COLO829 (cell line): Measurements from ENCODE around the gene COMMD10.
"Not testable (repeated sequence)": the region's sequence is repeated elsewhere in the genome, so short reads cannot be mapped to it uniquely, and the experiment has no call there.

Source experiments
- DNase-seq: peaks from one replicate; pipeline ENCODE4 v3.0.0; 2012; ENCODE audit warnings: low spot score

COMMD10 gene

DNA sequence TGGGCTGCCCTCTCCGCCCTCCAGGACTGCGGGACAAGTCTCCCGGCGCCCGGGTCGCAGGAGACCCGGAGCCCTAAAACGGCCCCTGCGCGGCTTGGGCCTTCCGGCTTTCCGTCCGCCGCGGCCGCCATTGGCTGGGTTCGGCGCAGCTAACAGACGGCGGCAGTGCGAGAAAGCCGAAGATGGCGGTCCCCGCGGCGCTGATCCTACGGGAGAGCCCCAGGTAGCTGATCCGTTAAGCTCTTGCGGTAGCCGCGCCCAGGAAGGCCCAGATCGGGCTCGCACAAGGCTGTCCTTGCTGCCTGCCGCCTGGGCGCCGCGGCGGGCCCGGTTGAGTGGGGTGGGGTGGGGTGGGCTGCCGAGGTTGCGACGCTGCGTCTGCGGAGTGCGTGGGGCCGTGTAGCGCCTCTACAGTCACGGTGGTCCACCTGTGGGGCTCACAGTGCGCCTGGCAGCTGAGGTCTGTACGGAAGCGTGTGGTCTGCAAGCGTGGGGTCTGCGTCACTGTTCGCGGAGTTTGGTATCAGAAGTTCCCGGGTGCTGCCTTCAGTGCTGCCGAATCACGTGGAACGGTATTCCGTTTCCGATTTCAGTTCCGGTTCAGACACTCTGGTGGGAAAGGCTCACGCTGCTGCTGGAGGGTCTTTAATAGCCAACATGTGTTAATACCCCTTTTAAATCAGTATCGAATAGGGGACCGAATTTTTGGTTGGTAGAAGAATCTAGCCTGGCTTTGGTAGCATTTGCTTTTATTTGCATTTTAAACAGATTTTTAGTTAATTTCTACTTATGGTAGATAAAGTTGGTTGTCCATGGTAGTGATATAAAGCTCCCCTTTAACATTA, at the start of gene COMMD10:
Gene COMMD10 (plus strand): TSS at position 155 of the 845 bp plus-strand sequence.
- peak; percentile 63 for DNase-seq

- no peak for DNase-seq
Observed at GRCh38 chr5:116035123-116035522, 49.7 kb upstream of the COMMD10 start.

DNA sequence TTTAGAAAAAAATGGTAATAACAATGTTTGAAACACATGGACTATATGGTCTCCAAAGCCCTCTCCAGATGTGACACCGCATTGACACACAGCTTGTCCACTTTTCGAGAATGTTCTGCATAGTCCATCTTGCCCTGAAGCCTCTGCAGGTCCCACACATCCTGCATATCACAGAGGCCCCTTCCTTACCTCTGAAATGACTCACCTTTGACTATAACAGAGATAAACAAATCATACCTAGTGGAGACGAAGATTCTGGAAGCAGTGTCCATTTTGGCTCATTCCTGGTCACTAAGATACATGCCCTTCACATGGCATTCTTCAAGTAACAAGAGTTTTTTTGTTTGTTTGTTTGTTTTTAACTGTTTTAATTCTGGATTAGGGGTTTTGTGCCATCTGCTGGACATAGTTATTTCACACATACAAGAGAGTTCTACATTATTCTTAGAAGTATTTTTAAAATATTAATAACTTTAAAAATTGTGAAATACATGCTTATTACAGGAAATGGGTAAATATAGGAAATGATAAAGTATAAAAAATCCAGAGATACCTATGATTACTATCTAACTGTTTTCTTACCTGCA, 47.5 kb upstream of the COMMD10 start:
- DNase-seq = no peak

DNA sequence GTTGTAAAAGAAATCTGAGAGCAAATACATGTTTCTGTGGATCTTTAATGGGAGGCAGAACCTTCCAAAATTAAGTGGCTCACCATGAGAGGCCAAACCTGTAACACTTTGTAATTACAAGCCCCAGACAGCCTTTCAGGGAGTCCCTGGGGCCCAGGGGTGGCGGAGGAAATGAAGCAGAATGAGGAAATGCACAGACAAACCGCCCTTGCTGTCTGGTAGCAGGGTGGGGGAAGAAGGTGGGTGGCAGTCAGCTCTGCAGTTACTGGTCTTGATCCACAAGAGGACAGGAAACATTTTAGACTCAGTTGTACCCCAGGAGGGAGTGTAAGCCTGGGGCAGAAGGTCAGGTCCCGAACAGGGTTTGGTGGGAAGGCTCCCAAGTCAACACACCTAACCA, 46.0 kb upstream of the COMMD10 start:
- no peak for DNase-seq

DNA sequence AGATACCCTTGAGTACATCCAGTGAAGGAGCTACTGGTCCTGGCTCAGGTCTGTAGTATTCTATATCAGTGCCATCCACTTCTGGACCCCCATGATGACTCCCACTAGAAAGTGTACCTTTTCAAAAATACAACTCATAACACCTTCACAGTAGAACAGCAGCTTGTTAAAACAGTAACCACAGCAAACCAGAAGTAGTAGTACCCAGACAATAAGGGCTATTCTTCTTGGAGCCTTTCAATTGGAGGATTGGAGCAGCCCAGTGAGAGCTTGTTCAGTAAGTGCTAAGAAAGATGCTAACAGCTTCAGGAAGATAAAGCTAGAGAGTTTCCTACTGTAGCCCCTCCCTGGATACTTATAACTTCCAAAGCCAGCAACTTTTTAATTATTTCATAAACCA, 42.5 kb upstream of the COMMD10 start:
- DNase-seq = no peak

- no peak for DNase-seq
Observed at GRCh38 chr5:116044073-116044472, 40.8 kb upstream of the COMMD10 start.

- DNase-seq = no peak
Observed at GRCh38 chr5:116045821-116046220, 39.0 kb upstream of the COMMD10 start.

DNA sequence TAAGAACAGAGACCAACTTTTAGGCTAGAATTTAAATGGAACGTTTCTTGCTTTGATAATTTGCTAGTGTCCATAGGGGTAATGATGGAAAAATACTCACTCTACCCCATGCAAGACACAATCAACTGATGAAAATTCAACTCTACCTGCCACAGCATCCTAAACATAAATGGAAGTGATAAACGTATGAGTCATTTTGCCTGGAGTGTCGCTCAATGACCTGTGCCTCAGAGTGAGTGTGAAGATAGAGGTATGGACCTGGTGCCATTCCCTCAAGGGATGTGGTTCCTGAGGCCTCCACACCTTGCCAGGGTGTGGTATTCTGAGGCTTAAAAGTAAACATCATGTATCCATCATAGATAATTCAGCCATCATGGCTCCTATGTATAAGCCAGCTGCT, 38.6 kb upstream of the COMMD10 start:
- no peak for DNase-seq

- DNase-seq = no peak
Observed at GRCh38 chr5:116046823-116047222, 38.0 kb upstream of the COMMD10 start.

DNA sequence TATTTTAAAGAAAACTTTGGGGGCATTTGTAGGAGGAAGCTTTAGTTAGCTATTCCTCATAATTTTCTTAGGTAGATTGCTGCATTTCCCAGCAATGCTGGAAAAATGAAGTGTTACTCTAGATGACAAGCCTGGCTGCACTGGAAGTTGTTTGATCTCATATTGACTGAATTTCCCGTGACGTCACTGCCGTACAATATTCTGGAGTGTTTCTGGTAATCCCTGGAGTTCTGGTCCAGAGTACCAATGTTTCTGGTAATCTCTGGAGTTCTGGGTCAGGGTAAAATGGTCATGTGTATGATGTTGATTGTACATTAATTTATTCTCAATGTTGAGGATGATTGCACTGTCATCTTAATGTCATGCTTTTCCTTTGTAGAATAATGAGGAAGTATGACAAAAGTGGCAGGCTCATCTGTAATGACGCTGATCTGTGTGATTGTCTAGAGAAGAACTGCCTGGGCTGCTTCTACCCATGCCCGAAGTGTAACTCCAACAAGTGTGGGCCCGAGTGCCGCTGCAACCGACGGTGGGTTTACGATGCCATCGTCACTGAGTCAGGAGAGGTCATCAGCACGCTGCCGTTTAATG, 26.4 kb upstream of the COMMD10 start:
- no peak for DNase-seq

- no peak for DNase-seq
Observed at GRCh38 chr5:116062352-116062751, 22.5 kb upstream of the COMMD10 start.

DNA sequence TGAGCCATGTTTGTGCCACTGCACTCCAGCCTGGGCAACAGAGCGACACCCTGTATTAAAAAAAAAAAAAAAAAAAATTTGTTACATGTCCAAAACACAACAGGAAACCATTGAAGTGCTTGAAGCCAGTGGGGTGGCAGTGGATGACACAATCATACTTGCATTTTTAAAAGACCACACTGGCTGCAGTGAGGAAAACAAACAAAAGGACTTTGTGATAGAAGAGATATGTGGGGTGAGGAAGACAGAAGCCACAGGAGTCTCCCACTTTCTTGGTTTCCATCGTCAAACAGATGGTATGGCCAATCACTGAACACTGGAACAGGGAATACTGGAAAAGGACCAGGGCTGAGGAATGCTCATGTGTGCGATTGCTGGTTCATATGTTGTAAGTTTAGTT, 20.9 kb upstream of the COMMD10 start:
- no peak for DNase-seq

DNA sequence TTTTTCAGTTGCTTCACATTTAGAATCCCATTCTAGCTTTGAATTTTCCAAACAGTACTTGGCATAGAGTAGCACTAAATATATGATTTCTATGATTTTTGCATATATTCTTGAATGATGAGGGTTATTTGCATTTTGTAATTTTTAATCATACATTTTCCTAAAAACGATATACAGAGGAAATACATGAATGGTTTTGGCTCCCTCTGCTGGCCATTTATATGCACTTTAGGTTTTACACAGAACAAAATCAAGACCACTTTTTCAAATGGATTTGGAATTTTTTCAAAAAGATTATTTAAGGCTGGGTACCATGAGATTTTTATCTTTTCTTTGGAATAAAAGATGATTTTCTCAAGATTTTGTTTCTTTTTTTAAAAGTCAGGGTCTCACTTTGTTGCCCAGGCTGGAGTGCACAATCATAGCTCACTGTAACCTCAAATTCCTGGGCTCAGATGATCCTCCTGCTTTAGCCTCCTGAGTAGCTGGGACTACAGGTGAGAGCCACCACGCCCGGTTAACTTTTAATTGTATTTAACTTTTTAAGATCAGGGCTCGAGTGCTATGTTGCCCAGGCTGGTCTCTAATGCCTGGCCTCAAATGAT, 16.7 kb upstream of the COMMD10 start:
- no peak for DNase-seq

GRCh38 chr5:116071211-116071610, 13.6 kb upstream of the COMMD10 start:
- DNase-seq = no peak

DNA sequence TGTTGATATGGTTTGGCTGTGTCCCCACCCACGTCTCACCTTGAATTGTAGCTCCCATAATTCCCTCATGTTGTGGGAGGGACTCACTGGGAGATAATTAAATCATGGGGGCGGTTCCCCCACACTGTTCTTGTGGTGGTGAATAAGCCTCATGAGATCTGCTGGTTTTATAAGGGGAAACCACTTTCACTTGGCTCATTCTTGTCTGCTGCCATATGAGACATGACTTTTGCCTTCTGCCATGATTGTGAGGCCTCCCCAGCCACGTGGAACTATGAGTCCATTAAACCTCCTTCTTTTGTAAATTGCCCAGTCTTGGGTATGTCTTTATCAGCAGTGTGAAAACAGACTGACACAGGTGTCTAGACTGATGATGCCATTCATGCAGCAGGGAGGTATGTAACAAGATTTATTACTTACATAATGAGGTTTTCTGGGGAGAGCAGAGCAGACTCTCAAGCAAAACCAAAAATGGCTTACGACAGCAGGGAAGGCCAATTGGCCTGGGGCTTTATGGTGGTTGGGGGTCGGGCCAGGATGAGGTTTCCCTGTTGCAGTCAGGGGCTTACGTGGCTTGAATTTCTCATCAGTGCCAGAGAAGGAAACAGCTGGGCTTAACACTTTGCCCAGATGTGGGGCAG, 9.5 kb upstream of the COMMD10 start:
- DNase-seq = no peak

DNA sequence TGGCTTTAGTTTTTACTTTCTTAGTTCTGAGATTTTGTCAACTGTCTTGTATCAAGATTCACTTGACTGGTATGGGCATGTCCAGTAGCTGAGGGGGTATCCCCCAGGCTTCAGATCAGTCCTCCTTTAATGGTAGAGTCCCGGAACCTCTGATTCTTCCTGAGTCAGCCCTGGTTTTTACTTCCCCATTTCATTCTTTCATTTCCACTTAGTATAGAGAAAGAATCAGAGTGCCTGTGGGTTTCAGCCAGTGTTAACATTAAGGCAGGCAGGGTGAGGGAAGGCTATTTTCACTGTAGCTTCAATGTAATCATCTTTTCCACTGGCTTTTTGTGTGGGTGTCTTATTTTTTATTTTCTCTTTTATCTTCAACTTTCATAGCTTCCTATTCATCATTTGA, 8.3 kb upstream of the COMMD10 start:
- DNase-seq = no peak

GRCh38 chr5:116078199-116078598, 6.6 kb upstream of the COMMD10 start:
- DNase-seq = no peak

GRCh38 chr5:116084287-116084691, 536 bp upstream of the COMMD10 start:
- DNase-seq = no peak

- not testable (repeated sequence) for DNase-seq
Observed at GRCh38 chr5:116086309-116086708, 1.5 kb downstream of the COMMD10 start.

GRCh38 chr5:116088062-116088461, 3.2 kb downstream of the COMMD10 start:
- DNase-seq = no peak

DNA sequence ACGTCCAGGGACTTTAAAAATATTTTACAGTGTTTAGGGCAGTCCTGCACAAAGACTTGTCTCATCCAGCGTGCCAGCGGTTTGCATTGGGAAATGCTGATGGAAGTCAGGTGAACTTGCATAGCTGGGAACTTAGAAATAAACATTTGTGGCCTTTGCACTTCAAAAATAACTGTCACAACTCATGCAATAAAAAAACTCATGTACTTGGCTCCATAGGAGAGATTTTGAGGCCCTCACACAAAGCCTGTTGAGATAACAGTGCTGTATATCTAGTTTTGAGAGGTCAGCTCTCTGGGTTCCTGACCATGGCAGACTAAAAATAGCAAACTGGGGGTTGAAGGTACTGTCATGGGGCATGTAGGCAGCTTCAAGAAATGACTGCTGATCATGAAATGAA, 5.5 kb downstream of the COMMD10 start:
- no peak for DNase-seq

DNA sequence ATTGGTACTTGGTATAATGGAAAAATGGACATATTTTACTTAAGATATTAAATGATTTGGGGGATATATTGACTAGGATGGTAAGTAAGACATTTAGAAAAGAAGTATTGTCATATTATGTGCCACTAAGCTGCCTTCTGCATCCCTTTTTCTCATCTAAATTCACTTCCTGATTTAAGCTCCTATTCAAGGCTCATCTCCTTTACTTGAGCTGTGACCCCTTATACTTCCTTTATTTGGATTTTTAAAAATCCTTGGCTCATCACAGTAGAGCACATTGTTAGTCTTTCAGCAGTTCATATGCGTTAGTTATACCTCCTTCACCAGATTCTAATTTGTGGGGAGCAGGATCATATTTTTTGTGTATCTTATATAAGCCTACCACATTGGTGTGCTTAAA, 6.6 kb downstream of the COMMD10 start:
- DNase-seq = no peak
